Fibroblast of skin of right quadriceps (primary cell): ENCODE data around the gene SPINK6.

Experiments used
- DNase-seq: peaks from one replicate; pipeline ENCODE4 v3.0.0-alpha.2; 2013

Gene SPINK6

DNA sequence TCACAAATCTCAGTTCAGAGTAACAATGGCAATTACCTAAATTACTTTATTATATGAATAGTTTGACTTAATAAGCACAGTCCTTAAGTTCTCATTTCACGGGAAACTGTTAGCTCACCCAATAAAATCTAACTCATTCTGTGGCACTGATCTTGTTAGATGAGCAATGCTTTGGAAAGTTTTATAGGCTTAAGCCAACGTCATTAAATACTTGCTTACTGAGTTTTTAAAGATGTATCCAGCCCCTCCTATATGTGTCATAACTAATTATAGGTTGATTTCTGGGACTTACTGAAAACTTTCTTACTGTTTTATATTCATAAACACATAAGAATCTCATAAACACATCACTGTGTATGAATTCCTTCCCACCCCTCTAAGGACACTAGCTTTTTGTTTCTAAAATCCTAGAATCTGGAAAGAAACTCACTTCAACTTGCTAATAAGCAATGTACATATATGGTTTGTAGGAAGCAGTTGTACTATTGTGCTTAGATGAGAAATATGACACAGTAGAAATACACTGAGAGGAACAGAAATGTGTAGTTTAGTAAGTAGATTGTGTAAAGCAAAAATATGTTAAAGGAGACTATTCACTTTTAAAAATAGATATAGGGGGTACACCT is 21.4 kb downstream of the SPINK6 start:
- peak; percentile 0 for DNase-seq

DNA sequence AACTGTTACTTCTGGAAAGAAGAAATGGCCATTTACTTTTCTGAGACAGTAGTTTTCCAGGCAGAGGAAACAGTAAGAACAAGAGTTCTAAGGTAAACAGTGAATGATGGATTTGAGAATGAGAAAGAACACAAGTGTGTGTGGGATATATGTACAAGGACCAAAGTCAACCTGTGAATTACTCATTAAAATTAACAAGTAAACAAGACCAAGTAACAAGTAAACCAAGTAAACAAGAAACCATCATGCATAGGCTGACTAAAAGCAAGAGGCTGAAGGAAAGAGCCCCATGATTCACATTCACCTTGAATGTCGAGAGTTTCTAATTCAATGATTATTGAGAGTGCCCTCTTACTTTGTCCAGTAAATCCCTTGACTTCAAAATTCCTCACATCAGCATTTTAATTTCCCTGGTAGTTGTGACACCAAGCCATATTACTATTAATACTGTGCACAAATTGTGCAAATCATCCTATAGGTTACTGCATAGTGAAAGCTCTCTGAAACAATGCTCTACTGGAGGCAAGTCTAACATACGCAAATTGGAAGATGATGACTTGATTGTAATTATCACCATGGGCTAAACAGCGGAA is 25.6 kb downstream of the SPINK6 start:
- DNase-seq, result no peak

DNA sequence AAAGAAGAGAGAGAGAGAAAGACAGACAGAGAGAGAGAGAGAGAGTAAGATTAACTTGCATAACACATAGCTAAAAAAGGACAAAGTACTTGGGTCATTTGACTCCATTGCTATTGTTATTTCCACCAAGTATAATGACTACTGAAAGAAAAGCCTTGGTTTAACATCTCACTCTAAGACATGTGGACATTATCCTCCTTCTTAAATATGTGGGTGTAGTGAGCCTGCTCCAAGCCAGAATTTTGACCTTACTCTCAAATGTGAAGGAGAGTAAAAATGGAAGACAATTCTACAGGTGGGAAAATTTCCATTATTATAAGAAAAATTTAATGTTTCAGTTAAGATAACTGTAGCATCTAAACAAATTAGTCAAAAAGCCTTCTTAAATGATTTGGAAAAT is 27.0 kb downstream of the SPINK6 start:
- no peak for DNase-seq

DNA sequence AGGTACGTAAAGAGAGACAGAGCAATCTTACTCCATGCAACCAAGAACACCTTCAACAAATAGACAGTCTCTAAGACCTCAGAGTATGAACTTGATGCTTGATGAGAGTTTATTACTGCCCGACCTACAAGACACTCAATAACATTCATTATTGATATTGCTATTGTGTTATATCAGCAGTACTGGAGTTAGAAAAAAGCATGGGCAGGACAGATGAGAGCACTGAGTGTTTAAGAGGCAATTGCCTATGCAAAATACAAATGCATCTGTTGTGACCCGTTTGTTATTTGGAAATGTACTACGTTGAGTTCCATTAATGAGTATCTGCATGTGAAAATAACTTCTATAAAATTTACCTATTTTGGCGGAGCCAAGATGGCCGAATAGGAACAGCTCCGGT is 27.4 kb downstream of the SPINK6 start:
- no peak for DNase-seq

DNA sequence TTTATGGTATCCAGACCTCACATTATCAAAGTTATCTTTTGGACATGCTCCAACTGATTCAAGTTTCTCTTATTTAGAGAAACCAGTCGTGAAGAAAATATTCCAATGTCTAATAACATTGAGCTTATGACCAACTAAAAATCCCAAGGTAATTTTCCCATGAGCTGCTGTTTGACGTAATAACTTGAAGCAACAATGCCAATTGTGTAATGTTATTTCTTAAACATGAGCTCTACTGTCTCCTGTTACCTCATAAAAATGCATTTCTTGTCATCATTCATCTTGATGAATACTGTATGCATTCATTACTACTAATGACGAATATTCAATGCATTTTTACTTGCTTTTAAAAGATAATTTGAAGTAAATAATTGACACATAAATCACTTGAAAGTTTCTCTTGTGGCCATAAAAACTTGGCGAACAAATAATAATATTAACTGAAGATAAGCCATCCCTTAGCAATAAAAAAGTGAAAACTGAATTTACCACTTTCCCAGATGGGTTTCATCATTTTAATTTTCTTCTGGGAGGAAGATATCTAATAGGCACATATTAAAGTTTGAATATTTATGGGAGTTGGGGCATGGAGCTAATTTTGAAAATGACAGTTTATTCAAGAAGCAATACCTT is 35.1 kb downstream of the SPINK6 start:
- no peak for DNase-seq

DNA sequence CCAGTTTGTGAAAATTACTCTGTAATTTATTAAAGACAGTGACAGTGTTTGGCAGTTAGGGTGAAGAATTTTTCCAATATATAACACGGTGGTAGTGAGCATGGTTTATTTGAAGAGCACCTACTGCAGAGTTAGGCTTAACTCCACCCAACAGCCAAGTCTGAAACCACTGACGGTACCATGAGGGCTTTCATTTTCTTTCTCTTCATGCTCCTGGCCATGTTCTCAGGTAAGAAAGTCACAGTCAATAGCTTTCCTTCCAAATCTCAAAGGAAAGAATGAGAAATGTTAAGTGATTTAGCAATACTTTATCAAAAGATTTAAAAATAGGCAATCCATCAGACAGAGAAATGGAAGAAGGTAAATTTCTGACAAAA is 35.6 kb downstream of the SPINK6 start, which contains the start of gene MARCOL:
Gene MARCOL, plus strand, starts transcription at position 108 of the 377 bp plus-strand sequence. Its CDS starts 73 bp downstream, at position 181.
- DNase-seq, result no peak

DNA sequence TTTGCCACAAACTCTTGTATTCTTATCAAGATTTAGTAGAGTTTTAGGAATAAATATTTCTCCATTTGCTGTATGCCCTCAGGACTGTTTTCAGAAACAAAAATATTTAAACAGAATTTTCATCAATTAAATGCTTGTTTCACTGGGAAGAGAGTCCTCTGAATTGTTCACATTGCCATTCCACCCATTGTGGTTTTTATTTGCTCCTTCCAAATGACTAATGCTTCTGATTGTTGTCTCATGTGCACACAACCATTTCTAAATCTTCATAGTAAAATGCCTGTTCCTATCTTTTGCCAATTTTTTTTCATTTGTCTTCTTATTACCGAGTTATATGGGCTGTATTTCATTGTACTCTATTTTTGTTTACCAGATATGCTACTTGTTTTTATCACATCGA is 46.1 kb downstream of the SPINK6 start:
- no peak for DNase-seq

DNA sequence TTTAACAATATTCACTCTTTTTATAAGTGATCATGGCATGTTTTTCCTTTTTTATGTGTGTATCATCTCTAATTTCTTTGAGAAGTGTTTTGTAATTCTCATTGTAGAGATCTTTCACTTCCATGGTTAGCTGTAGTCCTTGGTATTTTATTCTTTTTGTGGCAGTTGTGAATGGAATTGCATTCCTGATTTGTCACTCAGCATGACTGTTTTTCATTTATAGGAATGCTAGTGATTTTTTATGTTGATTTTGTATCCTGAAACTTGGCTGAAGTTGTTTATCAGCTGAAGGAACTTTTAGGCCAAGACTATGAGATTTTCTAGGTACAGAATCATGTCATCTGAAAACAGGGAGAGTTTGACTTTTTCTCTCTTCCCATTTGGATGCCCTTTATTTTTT is 52.6 kb downstream of the SPINK6 start:
- no peak for DNase-seq

DNA sequence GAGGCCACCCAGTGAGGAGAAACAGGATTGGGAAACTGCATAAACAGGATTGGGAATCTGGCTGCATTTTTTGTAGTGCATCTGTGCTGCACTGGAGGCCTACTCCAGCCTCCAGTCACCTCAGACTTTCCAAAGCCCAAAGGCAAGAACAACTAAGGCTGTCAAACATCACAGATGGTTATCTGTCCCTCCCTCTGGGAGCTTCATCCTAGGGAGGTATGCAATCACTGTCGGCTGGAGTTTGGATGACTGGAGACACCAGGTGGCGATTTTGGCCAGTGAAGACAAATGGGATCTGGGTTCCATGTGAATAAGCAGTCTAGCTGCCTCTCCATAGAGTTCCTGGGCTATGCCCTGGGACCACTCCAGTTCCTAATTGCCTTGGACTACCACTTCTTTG is 56.4 kb downstream of the SPINK6 start:
- DNase-seq, result no peak

DNA sequence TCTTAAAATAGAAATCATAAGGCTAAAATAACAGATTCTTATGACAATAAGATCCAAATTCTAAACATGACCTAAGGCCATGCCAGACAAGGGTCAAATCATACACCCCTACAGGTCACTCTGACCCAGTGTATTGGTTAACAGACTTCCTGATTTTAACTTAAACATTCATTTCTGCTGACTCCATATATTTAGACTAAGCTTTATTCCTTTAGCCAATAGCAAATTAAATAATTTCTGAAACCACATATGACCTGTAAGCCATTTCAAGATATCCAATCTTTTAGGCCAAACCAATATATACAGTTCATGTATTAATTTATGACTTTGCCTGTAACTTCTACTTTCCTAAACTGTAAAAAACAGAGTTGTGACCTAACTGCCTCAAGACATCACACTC is 58.4 kb downstream of the SPINK6 start:
- no peak for DNase-seq
